Stimulated activated CD8-positive, alpha-beta memory T cell treated with anti-CD3 and anti-CD28 coated beads, Interleukin-7, amount 100 ng/mL, for 48 hours (primary cell): Measurements from ENCODE around the gene SLC10A2.

Source experiments
- DNase-seq, 2 donors: peaks; one replicate each; pipeline ENCODE4 v3.0.0-alpha.2; 2020; ENCODE audit warnings: low read depth in 1 of 2; ENCODE audit errors: extremely low read depth in 1 of 2

SLC10A2 gene

GRCh38 chr13:103055166-103055565, 11.1 kb downstream of the SLC10A2 start:
- no peak for DNase-seq

GRCh38 chr13:103046676-103047075, 19.5 kb downstream of the SLC10A2 start:
- no peak for DNase-seq

- no peak for DNase-seq
Observed at GRCh38 chr13:103044056-103044455, 22.2 kb downstream of the SLC10A2 start.

GRCh38 chr13:103040006-103040405, 26.2 kb downstream of the SLC10A2 start:
- no peak for DNase-seq

GRCh38 chr13:103039183-103039582, 27.0 kb downstream of the SLC10A2 start:
- no peak for DNase-seq

- DNase-seq: no peak
Observed at GRCh38 chr13:103036268-103036667, 29.9 kb downstream of the SLC10A2 start.

GRCh38 chr13:103033999-103034398, 32.2 kb downstream of the SLC10A2 start:
- no peak for DNase-seq

GRCh38 chr13:103031332-103031873, 34.8 kb downstream of the SLC10A2 start:
- DNase-seq: no peak

- no peak for DNase-seq
Observed at GRCh38 chr13:103030776-103031175, 35.4 kb downstream of the SLC10A2 start.

- DNase-seq: no peak
Observed at GRCh38 chr13:103029798-103030197, 36.4 kb downstream of the SLC10A2 start.

GRCh38 chr13:103022336-103022735, 43.9 kb downstream of the SLC10A2 start:
- DNase-seq: no peak

- no peak for DNase-seq
Observed at GRCh38 chr13:103018556-103018955, 47.7 kb downstream of the SLC10A2 start.

GRCh38 chr13:103012646-103013045, 53.6 kb downstream of the SLC10A2 start:
- no peak for DNase-seq

- no peak for DNase-seq
Observed at GRCh38 chr13:103009051-103009840, 57.0 kb downstream of the SLC10A2 start.

- no peak for DNase-seq
Observed at GRCh38 chr13:103007427-103007762, 58.8 kb downstream of the SLC10A2 start.

- DNase-seq: no peak
Observed at GRCh38 chr13:103006641-103007426, 59.4 kb downstream of the SLC10A2 start.

- DNase-seq: no peak
Observed at GRCh38 chr13:103004661-103005345, 61.4 kb downstream of the SLC10A2 start.

- DNase-seq: no peak
Observed at GRCh38 chr13:103003631-103004030, 62.6 kb downstream of the SLC10A2 start.

- DNase-seq: no peak
Observed at GRCh38 chr13:103002279-103002678, 63.9 kb downstream of the SLC10A2 start.

- DNase-seq: no peak
Observed at GRCh38 chr13:103000157-103000556, 66.1 kb downstream of the SLC10A2 start.

GRCh38 chr13:102999499-102999898, 66.7 kb downstream of the SLC10A2 start:
- DNase-seq: no peak
